Esophagus muscularis mucosa (tissue), 4 donors: Measurements from ENCODE around the gene ERMAP. TPM values are rescaled to one million over a fixed set of nuclear protein-coding genes. Genes with fewer than 3 reads are reported as not detected.

ENCODE experiments used
- DNase-seq: peaks from one replicate; pipeline ENCODE4 v3.0.0-alpha.2; 2017; ENCODE audit errors: extremely low spot score
- H3K27ac ChIP-seq, 4 donors: fragments of 200-600 bp; sonication (generic); replicated peaks in 1 of 4; 1 replicate in 3 of 4; 2 replicates in 1 of 4; pipeline ENCODE4 v1.5.1; 2016 to 2019; ENCODE audit warnings: mild to moderate bottlenecking in 1 of 4
- H3K27me3 ChIP-seq, 4 donors: fragments of 200-600 bp; sonication (generic); one replicate each; pipeline versions ENCODE4 v1.5.1 to v1.6.0; 2016 to 2019
- H3K36me3 ChIP-seq, 4 donors: fragments of 200-600 bp; sonication (generic); one replicate each; pipeline ENCODE4 v1.5.1; 2016 to 2019
- H3K4me1 ChIP-seq, 4 donors: fragments of 200-600 bp; sonication (generic); one replicate each; pipeline ENCODE4 v1.5.1; 2016 to 2019
- H3K4me3 ChIP-seq, 4 donors: fragments of 200-600 bp; sonication (generic); 1 replicate in 2 of 4; 2 replicates in 2 of 4; pipeline ENCODE4 v1.5.1; 2016 to 2019; ENCODE audit warnings: mild to moderate bottlenecking in 4 of 4, moderate library complexity in 1 of 4
- H3K9me3 ChIP-seq, 4 donors: fragments of 200-600 bp; sonication (generic); 1 replicate in 3 of 4; 2 replicates in 1 of 4; pipeline ENCODE4 v1.5.1; 2016 to 2019
- EP300 ChIP-seq: sonication (generic); formaldehyde crosslinking; IDR thresholded peaks from one replicate; pipeline ENCODE4 v1.6.1; 2017; ENCODE audit warnings: antibody characterized with exemption
- POLR2A ChIP-seq: fragments of 450-650 bp; IDR thresholded peaks from one replicate; pipeline ENCODE4 v1.6.1; 2017; ENCODE audit warnings: antibody characterized with exemption, moderate library complexity, mild to moderate bottlenecking, low read depth
- POLR2AphosphoS5 ChIP-seq, 2 donors: sonication (generic); formaldehyde crosslinking; IDR thresholded peaks; one replicate each; pipeline ENCODE4 v1.6.1; 2017; ENCODE audit warnings: antibody characterized with exemption in 2 of 2
- WGBS: methylation state at CpG from one replicate; pipeline ENCODE4 v1.1.5; 2018; 5-methylcytosine and 5-hydroxymethylcytosine counted together
- intact Hi-C: fragments of 100-400 bp; cut with DNase I; formaldehyde crosslinking; loops from one replicate; pipeline ENCODE4 v1.15.1; 2023
- total RNA-seq, 4 donors: library from RNA; depleted of rRNA; stranded (reverse); fragments of >200 nt; gene quantifications; one replicate each; pipeline versions ENCODE4 v1.1.0 to v1.2.1, GENCODE V29; 2016
- TF ChIP-seq, protein P1 (sequence below), 3 experiments: fragments of 200-600 bp in 2 of 3; fragments of 450-650 bp in 1 of 3; sonication (generic) in 2 of 3; IDR thresholded peaks; one replicate each; pipeline ENCODE4 v1.5.1; 2017 to 2019; ENCODE audit warnings: antibody characterized with exemption in 3 of 3, mild to moderate bottlenecking in 2 of 3, moderate library complexity in 1 of 3

ERMAP gene
- total RNA-seq, 4 donors from 2014 or later: 5.8 to 14.1 (median 9.1) TPM

DNA sequence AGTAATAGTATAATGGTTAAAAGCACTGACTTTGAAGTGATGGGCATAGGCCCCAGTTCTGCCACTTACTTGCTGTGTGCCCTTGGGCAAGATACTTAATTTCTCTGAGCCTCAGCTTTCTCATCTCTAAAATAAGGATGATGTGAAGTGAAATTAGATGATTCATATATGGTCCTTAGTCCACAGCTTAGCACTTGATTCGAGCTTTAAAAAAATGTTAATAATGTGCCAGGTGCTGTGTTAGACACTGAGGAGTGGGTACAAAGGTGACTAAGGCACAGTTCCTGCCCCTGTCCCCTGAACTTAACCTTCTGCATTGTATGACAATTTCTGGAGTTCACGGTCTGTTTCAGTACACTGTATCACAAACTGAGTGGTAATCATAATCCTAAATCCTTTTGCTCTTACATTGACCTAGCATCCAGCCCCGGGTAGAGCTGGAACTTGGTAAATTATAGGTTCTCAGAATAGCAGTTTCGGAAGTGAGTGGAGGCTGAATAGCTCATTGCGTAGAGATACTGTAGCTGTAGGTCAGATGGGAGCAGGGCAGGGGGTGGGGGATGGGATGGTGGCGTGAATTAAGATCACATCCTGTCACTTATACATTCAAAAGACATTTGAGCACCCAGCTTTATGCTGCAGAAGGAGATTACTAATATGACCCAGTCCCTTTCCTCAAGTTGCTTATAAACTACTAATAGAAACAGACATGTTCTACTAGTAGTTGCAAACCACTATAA is 31.0 kb downstream of the ERMAP start:
- intact Hi-C loops: loop anchor here (2.0 to 10.0 kb wide), 3 partner anchors 31 to 193 kb away; partner anchors contain the start of genes C1orf50, ERMAP, P3H1 and PPIH
- Histone ChIP-seq H3K4me3 (peak overlapping the region in 1 of 4 donors; percentile 97), H3K4me1 (peaks cover 15 to 24% (median 18%) of the 10 kb centered on the region in 4 donors), H3K9me3 (no peaks in the 10 kb centered on the region), H3K27me3 (no peaks in the 10 kb centered on the region), H3K36me3 (peaks cover 8 to 37% (median 29%) of the 10 kb centered on the region in 4 donors), H3K27ac (no peak overlapping the region)
- 84% methylated on average over 6 of the region's 6 CpGs for WGBS
- no peak for DNase-seq
- TF ChIP-seq POLR2AphosphoS5 (IDR thresholded peaks at IDR 0.05) (no peak), POLR2A (no peak), EP300 (no peak)
- TF ChIP-seq, protein P1, sequence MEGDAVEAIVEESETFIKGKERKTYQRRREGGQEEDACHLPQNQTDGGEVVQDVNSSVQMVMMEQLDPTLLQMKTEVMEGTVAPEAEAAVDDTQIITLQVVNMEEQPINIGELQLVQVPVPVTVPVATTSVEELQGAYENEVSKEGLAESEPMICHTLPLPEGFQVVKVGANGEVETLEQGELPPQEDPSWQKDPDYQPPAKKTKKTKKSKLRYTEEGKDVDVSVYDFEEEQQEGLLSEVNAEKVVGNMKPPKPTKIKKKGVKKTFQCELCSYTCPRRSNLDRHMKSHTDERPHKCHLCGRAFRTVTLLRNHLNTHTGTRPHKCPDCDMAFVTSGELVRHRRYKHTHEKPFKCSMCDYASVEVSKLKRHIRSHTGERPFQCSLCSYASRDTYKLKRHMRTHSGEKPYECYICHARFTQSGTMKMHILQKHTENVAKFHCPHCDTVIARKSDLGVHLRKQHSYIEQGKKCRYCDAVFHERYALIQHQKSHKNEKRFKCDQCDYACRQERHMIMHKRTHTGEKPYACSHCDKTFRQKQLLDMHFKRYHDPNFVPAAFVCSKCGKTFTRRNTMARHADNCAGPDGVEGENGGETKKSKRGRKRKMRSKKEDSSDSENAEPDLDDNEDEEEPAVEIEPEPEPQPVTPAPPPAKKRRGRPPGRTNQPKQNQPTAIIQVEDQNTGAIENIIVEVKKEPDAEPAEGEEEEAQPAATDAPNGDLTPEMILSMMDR (IDR thresholded peaks at IDR 0.05): no peak

GRCh38 chr1:42848823-42849537 is 32.1 kb downstream of the ERMAP start:
- WGBS: 95% methylated on average over 2 of the region's 2 CpGs
- intact Hi-C loops: loop anchor here (10.0 kb wide), 2 partner anchors 84 to 194 kb away; partner anchors contain the start of genes C1orf50, P3H1 and PPIH
- Histone ChIP-seq H3K27ac (no peak overlapping the region), H3K4me1 (peaks cover 15 to 24% (median 18%) of the 10 kb centered on the region in 4 donors), H3K27me3 (no peaks in the 10 kb centered on the region), H3K9me3 (no peaks in the 10 kb centered on the region), H3K4me3 (no peak overlapping the region), H3K36me3 (peaks cover 8 to 31% (median 27%) of the 10 kb centered on the region in 4 donors)
- TF ChIP-seq POLR2AphosphoS5 (IDR thresholded peaks at IDR 0.05): no peak
- no peak for TF ChIP-seq POLR2A
- no peak for TF ChIP-seq EP300
- TF ChIP-seq, protein P1 (IDR thresholded peaks at IDR 0.05): no peak
- no peak for DNase-seq

DNA sequence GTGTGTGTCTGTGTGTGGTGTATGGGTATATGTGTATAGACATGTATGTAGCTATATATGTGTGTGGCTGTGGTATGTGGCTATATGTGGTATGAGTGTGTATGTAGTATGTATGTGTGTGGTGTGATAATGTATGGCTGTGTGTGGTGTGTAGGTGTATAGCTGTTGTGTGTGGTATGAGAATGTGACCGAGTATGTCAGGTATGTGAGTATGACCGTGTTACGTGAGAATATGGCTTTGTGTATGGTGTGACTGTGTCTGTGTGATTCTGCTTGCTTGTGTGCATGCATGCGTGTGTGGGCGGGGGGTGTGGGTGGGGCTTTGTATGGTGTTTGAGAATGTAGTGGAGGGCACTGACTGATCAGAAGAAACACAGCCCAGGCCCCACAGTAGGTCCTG is 33.0 kb downstream of the ERMAP start:
- H3K4me1 ChIP-seq: peaks cover 15 to 24% (median 18%) of the 10 kb centered on the region in 4 donors
- TF ChIP-seq, protein P1 (IDR thresholded peaks at IDR 0.05): no peak
- no peak for TF ChIP-seq EP300
- H3K9me3 ChIP-seq: no peaks in the 10 kb centered on the region
- no peak for DNase-seq
- peaks cover 8 to 31% (median 27%) of the 10 kb centered on the region in 4 donors for H3K36me3 ChIP-seq
- H3K27me3 ChIP-seq: no peaks in the 10 kb centered on the region
- intact Hi-C loops: loop anchor here (10.0 kb wide), 2 partner anchors 85 to 195 kb away; partner anchors contain the start of genes C1orf50, P3H1 and PPIH
- 96% methylated on average over 5 of the region's 5 CpGs for WGBS
- H3K4me3 ChIP-seq: no peak overlapping the region
- no peak overlapping the region for H3K27ac ChIP-seq

DNA sequence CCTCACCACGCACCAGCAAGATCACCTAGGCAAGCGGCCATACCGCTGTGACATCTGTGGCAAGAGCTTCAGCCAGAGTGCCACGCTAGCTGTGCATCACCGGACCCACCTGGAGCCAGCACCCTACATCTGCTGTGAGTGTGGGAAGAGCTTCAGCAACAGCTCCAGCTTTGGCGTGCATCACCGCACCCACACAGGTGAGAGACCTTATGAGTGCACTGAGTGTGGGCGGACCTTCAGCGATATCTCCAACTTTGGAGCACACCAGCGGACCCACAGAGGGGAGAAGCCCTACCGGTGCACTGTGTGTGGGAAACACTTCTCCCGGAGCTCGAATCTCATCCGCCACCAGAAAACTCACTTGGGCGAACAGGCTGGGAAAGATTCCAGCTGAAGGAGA is 34.5 kb downstream of the ERMAP start:
- peaks cover 10 to 18% (median 12%) of the 10 kb centered on the region in 4 donors for H3K4me1 ChIP-seq
- intact Hi-C loops: no loop called here
- H3K36me3 ChIP-seq: peaks cover 8 to 31% (median 27%) of the 10 kb centered on the region in 4 donors
- H3K27me3 ChIP-seq: no peaks in the 10 kb centered on the region
- no peak for DNase-seq
- no peak overlapping the region for H3K4me3 ChIP-seq
- H3K9me3 ChIP-seq: no peaks in the 10 kb centered on the region
- H3K27ac ChIP-seq: no peak overlapping the region
- 100% methylated on average over 6 of the region's 15 CpGs for WGBS
- no peak for TF ChIP-seq EP300
- no peak for TF ChIP-seq POLR2A
- no peak for TF ChIP-seq POLR2AphosphoS5 (IDR thresholded peaks at IDR 0.05)
- TF ChIP-seq, protein P1 (IDR thresholded peaks at IDR 0.05): no peak
